Gastroesophageal sphincter (tissue), 3 donors: ENCODE measurements around the gene ZNF777.

Experiments
- EP300 ChIP-seq: sonication (generic); formaldehyde crosslinking; IDR thresholded peaks from one replicate; pipeline ENCODE4 v1.6.1; 2017; ENCODE audit warnings: antibody characterized with exemption, mild to moderate bottlenecking
- POLR2A ChIP-seq, 2 donors: fragments of 450-650 bp; IDR thresholded peaks; one replicate each; pipeline ENCODE4 v1.6.1; 2017; ENCODE audit warnings: antibody characterized with exemption in 2 of 2, mild to moderate bottlenecking in 2 of 2, moderate library complexity in 1 of 2
- POLR2AphosphoS5 ChIP-seq: sonication (generic); formaldehyde crosslinking; IDR thresholded peaks from one replicate; pipeline ENCODE4 v1.6.1; 2017; ENCODE audit warnings: antibody characterized with exemption
- TF ChIP-seq, protein P1 (sequence below), 4 experiments: fragments of 200-600 bp in 2 of 4; fragments of 450-650 bp in 2 of 4; sonication (generic) in 1 of 4; IDR thresholded peaks; one replicate each; pipeline ENCODE4 v1.5.1; 2017 to 2019; ENCODE audit warnings: antibody characterized with exemption in 4 of 4, mild to moderate bottlenecking in 2 of 4, moderate library complexity in 2 of 4

DNA sequence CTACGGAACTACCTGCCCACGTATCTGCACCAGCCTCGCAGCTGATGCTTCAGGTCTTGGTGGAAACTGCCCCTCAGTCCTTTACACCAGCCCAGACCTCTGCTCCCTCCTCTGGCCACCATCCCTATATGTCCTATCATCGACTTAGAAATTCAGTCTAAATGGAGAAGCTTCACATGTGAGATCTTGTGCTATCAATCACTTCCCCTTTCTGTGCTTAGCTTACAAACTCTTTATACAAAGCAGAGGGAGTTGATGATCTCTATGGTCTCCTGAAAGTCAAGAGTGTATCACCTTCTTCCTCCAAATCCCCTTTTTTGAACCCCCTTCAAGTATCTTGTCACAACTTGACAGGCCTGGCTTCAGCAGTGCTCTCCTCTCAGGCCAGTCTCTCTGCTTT lies 30.7 kb downstream of the ZNF777 start:
- TF ChIP-seq POLR2AphosphoS5 (no peak), POLR2A (IDR thresholded peaks at IDR 0.05) (no peak), EP300 (no peak)
- TF ChIP-seq, protein P1, sequence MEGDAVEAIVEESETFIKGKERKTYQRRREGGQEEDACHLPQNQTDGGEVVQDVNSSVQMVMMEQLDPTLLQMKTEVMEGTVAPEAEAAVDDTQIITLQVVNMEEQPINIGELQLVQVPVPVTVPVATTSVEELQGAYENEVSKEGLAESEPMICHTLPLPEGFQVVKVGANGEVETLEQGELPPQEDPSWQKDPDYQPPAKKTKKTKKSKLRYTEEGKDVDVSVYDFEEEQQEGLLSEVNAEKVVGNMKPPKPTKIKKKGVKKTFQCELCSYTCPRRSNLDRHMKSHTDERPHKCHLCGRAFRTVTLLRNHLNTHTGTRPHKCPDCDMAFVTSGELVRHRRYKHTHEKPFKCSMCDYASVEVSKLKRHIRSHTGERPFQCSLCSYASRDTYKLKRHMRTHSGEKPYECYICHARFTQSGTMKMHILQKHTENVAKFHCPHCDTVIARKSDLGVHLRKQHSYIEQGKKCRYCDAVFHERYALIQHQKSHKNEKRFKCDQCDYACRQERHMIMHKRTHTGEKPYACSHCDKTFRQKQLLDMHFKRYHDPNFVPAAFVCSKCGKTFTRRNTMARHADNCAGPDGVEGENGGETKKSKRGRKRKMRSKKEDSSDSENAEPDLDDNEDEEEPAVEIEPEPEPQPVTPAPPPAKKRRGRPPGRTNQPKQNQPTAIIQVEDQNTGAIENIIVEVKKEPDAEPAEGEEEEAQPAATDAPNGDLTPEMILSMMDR (IDR thresholded peaks at IDR 0.05): no peak
